HG03095 (cell line): ENCODE data around the gene CCSER1.
"Not testable (repeated sequence)": the region's sequence is repeated elsewhere in the genome, so short reads cannot be mapped to it uniquely, and the experiment has no call there.

ENCODE experiments used
- ATAC-seq: cut with Tn5 transposase; IDR thresholded peaks from one replicate; pipeline ENCODE4 v1.9.1; 2021; ENCODE audit warnings: moderate library complexity; ENCODE audit not compliant: unreplicated experiment

The CCSER1 gene

DNA sequence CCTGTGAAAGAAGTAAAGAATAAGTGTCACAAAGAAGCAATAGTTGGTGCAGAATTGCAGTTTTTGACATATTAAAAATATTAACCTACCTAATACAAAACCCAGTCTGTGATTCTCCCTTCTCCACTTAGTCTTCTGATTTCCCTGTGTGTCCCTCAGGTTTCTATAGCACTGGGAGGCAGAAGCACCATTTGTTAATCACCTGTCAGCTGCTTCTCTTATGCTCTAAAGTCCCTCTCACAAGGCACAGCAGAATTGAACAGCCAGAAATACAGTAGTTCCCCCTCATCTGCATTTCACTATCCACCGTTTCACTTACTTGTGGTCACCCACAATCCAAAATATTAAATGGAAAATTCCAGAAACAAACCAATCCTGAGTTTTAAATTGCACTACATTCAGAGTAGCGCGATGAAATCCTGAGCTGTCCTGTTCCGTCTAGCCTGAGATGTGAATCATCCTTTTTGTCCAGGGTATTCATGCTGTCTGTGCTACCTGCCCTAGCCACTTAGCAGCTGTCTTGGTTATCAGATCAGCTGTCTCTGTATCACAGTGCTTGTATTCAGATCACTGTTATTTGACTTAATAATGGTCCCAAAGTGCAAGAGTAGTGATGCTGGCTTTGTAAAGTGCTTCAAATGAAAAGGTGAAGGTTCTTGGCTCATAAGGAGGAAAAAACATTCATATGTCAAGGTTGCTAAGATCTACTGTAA is 1192.5 kb downstream of the CCSER1 start:
- ATAC-seq, result no peak

DNA sequence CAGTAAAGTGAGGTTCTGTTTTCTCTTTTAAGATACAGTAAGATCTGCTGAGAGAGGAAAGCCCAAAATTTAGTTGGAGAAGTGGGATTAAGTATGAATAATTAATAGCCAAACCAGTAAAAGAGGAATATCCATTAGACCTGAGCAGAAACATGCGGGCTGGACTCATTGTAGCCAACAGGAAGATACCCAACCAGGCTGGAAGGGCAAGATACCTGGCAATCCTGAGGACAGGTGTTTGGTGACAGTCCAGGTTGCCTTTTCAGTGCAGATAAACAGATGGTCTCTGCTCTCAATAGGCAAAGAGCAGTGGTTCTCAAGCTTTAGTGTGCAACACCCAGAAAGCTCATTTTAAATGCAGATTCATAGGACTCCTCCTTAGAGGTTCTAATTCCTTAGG is 1195.8 kb downstream of the CCSER1 start:
- no peak for ATAC-seq

DNA sequence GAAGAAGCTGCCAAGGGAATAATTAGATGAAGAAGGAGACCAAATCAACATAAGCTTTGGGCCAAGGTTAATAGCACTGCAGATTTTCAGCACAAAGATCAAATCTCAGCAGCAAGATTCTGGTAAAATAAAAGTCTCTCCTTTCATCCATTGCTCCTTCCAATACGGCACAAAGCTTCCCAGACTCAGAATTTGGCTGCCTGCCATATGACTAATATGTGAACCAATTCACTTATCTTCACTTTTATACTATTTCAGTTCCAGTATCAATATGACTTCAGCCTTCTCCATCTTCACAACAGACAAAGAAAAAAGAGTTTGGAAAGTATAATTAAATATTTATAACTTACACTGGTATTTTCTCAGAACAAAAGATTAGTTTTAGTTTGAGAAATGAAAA is 1198.3 kb downstream of the CCSER1 start:
- ATAC-seq, result no peak

DNA sequence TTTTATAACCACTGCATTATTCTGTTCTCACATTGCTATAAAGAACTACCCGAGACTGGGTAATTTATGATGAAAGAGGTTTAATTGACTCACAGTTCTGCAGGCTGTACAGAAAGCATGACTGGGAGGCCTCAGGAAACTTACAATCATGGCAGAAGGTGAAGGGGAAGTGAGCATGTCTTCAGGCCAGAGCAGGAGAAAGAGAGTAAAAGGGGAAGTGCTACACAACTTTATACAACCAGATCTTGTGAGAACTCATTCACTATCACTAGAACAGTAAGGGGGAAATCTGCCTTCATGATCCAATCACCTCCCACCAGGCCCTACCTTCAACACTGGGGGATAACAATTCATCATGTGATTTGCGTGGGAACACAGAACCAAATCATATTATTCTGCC is 1199.0 kb downstream of the CCSER1 start:
- ATAC-seq, result not testable (repeated sequence)

DNA sequence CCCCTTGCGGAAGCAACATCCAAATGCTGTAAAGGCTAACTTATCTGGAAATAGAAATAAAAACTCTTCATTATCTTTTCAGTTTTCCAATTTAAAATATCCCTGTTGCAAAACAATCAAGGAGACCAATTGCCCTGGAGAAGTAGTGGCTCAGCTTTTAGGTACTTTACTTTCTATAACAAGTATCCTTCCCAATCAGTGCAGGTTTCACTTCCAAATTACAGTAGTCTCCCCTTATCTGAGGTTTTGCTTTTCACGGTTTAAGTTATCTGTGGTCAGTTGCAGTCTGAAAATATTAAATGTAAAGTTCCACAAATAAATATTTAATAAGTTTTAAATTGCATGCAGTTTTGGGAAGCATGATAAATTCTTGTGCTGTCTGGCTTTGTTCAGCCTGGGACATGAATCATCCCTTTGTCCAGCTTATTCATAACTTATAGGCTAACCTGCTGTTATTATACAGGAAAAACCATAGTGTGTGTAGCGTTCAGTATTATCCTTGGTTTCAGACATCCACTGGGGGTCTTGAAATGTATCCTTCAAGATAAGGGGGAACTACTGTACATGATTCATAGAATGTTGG is 1203.5 kb downstream of the CCSER1 start:
- no peak for ATAC-seq

DNA sequence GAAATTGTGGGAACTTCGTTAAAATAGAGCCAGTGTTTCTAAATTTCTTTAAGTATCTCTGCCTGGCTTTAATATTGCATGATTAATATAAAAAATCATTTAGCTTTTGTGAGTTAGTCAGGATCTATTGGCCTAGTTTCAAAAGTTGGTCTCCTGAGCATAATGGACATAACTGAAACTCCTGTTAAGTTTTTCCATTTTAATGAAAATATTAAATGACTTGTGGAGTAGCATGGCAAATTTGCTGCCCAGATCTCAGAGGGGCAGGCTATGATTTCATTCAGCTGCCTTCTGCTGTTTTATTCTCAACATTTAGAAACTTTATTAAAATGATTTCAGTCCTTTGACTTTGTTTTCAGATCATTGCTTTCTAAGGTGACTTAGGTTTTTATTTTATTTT is 1213.6 kb downstream of the CCSER1 start:
- ATAC-seq, result no peak

DNA sequence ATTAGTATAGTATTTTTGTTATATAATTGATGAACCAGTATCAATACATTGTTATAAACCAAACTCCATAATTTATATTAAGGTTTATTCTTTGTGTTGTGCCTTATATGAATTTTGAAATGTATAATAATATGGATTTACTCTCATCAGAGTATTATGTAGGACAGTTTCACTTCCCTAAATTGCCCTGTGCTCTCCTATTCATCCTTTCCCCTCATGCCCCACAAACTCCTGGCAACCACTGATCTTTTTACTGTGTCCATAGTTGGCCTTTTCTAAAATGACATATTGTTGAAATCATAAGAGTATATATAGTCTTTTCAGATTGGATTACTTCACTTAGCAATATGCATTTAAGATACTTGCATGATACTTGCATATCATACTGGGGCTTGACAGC is 1218.4 kb downstream of the CCSER1 start:
- ATAC-seq, result no peak

DNA sequence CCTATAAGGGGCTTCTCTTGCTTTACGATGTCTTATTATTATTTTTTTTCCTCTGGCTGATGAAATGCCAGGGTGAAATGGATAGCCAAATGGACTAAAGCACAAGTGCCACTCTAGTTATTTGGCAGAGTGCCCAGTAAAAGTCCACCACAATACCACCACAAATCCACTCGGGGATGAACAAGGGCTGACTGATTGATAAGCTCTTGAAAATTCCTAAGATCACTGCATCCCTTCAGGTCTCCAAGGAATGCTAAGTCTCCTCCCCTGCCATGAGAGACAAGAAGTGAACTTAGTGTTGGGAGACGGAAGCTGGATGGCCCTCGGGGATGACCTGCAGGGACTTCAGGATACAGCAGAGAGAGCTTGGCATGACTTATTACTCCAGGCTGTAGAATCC is 1229.3 kb downstream of the CCSER1 start:
- ATAC-seq, result not testable (repeated sequence)

DNA sequence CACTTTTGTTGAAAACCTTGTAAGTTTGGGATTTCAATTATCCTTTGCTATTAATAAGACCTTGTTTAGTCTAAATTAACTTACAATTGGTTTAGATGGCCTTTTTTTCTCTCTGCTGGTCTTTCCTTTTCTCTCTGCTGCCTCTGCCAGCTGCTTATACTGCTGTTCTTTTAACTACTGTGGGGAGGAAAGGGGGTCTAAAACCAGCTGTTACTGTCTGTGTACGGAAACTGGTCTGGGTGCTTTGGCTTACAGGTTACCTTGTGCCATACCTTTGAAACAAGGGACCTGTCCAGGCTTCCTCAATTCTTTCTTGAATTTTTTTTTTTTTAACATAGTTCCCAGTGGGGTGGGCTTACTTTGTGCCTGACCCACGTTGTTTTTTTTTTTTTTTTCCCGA is 1230.8 kb downstream of the CCSER1 start:
- not testable (repeated sequence) for ATAC-seq

DNA sequence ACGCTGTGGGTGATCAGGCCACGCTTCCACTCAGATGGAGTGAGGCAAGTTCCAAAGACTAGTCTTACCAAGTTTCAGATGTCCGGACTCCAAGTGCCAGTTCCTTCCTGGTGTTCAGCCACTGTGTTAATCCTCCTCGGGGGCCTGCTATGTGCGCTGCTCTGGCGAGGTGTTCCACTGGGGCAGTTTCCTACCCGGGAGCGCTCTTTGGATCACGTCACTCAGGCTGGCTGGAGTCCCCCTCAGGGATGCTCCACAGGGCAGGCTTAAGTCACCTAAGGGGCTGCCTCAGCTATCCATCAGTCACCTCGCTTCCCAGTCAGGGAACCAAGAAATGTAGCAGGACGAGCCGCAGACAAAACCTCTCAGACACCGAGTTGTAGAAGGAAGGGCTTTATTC is 1231.4 kb downstream of the CCSER1 start:
- ATAC-seq, result not testable (repeated sequence)

DNA sequence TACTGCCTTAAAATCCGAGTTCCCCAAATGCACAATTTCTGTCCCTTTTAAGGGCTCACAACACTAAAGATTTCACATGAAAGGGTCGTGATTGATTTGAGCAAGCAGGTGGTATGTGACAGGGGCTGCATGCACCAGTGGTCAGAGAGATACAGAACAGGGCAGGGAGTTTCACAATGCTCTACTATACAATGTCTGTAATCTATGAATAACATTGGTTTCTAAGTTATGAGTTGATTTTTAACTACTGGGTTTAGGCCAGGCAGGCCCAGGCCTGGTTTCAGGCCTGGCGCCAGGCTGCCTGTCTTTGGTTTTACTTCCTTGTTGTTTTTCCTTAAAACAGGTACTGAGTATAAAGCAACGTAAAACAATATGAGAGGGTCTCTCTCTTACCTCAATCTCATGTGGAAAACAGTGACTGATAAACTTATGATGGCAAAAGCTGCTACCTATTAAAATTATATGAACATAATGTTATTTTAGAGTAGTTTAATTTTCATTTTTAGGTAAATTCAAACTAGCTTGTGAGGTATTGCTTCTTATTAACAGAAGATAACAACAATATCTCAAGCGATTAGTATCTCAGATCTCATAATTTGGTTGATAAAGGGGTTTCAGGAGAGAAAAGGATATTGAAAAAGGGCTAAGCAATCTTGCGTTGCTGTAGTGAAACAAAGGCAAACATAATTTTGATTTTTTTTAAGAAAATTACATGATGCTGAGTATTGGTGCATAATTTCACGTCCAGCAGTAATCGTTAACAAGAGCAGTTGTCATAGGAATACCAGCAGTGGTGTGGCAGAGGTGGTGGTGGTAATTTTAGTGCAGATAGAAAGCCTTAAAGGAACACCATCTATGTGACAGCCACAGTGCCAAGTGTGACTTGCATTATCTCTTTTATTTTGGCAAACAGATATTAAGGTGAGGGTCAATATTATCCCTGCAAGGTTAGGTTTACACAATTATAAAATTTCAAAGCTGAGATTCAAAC is 1232.1 kb downstream of the CCSER1 start:
- no peak for ATAC-seq

DNA sequence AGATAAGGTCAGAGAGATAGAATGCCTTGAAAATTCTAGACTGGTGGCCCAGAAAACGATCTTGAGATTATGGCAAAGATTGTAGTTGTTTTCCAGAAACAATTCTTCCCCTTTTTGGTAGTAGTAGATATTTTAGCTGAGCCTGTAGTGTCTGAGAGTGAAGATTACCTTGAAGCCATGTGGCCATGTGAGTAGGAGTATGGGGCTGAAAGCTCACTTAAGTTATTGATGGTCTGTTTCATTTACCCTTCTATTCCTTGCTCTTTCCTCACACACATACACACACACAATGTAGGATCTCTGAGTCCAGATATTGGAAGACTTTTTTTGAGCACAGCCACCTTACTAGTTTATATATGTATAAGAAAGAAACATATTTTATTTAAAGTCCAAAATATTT is 1234.9 kb downstream of the CCSER1 start:
- no peak for ATAC-seq

DNA sequence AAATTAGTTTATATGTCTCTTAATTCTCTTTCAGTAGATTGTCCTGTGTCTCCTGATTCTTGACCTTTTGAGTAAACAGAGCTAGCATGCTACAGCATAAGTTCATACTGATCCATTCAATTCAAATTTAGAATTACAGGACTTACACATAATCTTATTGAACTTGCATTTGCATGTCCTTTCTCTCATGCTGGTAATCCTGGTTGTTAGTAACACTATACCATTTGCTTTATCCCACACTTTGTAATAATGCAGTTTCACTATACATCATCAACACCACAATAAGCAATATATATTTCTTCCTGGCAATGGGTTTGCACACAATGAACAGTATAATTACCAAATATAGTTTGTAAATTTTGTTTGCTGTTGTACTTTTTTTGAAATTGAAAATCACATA is 1239.4 kb downstream of the CCSER1 start:
- no peak for ATAC-seq

DNA sequence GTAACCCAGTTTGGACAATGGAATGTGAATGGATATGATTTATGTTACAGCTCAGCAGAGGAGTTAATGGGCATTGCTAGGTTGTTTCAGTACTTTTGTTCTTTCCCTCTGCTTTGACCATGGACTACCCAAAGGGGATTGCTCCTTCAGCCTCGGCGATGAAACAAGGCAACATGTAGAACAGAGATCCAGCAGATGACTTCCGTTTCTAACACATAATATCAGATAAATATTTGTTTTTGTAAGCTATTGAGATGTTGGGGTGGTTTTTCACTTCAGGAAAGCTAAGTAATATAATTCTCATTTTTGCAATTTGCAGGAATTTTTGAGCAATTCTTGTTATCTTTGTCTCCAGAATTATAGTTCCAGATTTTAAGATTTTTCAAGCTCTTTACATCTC is 1241.9 kb downstream of the CCSER1 start:
- no peak for ATAC-seq

DNA sequence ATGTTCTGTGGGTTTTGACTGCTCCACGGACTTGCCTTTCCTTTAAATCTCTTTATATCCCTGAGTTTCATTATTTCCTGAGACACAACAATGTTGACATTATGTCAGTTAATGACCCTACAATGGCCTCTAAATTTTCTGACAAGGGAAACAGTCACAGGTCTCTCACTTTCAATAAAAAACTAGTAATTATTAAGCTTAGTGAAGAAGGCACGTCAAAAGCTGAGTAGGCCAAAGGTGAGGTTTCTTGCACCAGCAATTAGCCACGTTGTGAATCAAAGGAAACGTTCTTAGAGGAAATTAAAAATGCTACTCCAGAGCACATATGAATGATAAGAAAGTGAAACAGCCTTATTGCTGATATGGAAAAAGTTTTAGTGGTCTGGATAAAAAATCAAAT is 1246.4 kb downstream of the CCSER1 start:
- ATAC-seq, result no peak

DNA sequence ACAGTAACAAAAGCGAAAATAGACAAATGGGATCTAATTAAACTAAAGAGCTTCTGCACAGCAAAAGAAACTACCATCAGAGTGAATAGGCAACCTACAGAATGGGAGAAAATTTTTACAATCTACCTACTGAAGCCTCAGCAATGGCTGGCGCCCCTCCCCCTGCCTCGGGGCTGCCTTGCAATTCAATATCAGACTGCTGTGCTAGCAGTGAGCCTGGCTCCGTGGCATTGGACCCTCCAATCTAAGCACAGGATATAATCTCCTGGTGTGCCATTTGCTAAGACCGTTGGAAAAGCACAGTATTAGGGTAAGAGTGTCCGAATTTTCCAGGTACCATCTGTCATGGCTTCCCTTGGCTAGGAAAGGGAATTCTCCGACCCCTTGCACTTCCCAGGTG is 1278.2 kb downstream of the CCSER1 start:
- ATAC-seq, result not testable (repeated sequence)

DNA sequence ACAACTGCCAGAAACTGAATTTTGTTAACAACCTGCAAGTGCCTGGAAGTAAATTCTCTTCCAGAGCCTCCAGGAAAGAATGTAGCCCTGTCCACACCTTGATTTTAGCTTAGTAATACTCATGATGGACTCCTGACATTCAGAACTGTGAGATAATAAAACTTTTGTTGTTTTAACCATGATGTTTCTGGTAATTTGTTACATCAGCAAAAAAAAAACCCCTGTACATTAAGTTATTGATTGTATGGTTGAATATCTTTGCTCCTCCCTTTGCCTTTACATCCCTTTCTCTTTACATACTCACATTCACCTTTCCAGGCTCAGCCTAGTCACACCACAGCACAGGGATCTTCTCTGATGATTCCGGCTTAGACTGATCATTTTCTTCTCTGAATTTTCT is 1294.8 kb downstream of the CCSER1 start:
- no peak for ATAC-seq

DNA sequence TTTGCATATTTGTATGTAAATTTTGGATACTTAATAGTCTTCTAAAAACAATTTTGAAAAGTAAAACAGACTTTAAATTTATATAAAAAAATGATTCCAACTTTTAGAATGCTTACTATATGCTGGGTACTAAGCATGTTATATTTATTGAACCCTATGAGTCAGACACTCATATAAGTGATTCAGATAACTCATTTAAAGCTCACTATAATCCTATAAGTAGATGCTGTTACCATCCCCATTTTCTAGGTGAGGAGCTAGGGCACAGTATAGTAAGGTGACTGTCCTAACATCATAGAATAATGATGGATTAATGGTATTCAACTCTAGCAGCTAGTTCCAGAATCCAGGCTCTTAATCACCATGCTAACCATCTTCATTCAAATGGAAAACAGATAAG is 1299.5 kb downstream of the CCSER1 start:
- no peak for ATAC-seq

DNA sequence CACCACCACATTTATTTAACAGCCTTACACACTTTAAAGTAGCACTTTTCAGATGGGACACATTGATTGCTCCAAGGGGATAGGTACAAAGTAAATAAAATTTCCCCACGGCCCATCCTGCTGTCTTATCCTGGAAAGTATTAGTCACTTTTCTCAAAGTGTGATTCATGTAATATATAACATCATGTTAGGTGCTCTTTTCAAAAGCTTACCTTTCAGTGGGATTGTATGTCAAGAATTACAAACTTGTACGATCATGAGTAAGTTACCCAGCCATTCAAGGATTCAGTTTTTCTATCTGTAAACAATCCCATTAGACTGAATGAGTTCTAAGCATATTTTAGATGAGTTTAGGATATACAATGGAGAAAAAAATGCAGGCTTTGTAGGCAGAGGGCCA is 1300.0 kb downstream of the CCSER1 start:
- no peak for ATAC-seq

DNA sequence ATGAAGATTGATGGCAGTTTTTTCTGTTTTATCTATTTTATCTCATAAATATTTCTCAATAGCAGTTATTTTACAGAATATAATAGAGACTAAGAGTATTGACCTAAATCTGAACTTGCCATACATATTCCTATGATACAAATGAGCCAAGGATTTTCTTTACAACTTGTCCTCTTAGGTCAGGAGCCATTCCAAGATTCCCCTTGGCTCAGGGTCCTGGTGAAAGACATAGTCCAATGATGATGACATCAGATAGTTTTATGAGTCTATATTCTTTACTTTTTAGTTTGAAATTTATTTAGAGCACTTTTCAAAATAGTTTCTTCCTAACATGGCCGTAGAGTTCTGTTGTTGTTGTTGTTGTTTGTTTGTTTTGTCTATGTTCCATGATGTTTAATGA is 1307.4 kb downstream of the CCSER1 start:
- no peak for ATAC-seq

DNA sequence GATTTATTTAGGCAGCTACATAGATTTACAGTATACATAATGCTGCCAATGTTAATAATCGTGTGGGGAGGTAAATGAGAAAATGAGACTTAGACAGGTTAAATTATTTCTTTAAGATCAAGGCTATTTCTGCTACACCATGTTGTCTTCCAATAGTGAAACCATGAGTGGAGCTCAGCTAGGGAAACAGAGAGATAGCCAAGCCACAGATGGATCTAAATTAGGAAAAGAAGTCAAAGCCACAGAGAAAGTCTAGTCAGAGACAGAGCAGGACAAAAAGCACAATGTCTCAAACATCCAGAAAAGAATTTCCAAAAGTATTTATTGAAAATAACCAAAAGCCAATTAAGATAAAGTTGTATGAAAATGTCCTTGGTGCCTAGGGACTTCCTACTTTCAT is 1309.4 kb downstream of the CCSER1 start:
- ATAC-seq, result no peak

DNA sequence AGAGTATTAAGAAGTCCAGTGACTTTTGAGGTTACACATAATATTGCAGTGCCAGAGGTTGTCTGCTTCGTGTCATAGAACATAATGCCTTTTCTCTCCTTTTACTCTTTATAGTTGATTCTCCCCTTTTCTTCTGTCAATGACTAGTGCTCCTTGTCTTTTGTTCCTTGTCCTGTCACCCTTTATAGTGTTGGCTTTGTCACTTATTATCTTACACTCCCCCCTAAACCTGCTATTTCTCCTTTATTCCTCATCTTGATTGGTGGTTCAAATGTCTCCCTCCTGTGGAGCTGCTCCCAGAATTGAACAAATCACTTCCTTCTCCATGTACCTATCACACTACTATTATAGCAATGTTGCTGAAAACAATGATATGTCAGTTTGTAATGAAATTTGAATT is 1320.0 kb downstream of the CCSER1 start:
- no peak for ATAC-seq
